GM19025 (cell line): ENCODE measurements around the gene DVL1.
A peak's percentile ranks its signal among the peaks of the same experiment; 100 is the strongest.
"Not testable (repeated sequence)": the region's sequence is repeated elsewhere in the genome, so short reads cannot be mapped to it uniquely, and the experiment has no call there.

Source experiments
- ATAC-seq: cut with Tn5 transposase; IDR thresholded peaks from one replicate; pipeline ENCODE4 v1.9.1; 2021; ENCODE audit warnings: mild to moderate bottlenecking, low read depth, moderate library complexity; ENCODE audit not compliant: unreplicated experiment

DVL1 gene

GRCh38 chr1:1328254-1328653 is 21.0 kb downstream of the DVL1 start:
- no peak for ATAC-seq

DNA sequence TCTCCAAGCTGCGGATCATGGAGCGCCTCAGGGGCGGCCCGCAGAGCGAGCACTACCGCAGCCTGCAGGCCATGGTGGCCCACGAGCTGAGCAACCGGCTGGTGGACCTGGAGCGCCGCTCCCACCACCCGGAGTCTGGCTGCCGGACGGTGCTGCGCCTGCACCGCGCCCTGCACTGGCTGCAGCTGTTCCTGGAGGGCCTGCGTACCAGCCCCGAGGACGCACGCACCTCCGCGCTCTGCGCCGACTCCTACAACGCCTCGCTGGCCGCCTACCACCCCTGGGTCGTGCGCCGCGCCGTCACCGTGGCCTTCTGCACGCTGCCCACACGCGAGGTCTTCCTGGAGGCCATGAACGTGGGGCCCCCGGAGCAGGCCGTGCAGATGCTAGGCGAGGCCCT is 21.9 kb downstream of the DVL1 start:
- ATAC-seq, result no peak

- no peak for ATAC-seq
These were observed 23.1 kb downstream of the DVL1 start for GRCh38 chr1:1326075-1326605.

- no peak for ATAC-seq
These were observed 23.7 kb downstream of the DVL1 start for GRCh38 chr1:1325288-1326074.

- ATAC-seq, result peak; percentile 70
These were observed 24.5 kb downstream of the DVL1 start, which contains the start of the genes CPTP and INTS11 for GRCh38 chr1:1324524-1325287. Gene CPTP (plus strand): TSS chr1:1324802. CDS start chr1:1326911, 2,109 bp downstream. Gene INTS11 (minus strand): TSS chr1:1324660. CDS start chr1:1324608, 52 bp downstream.

DNA sequence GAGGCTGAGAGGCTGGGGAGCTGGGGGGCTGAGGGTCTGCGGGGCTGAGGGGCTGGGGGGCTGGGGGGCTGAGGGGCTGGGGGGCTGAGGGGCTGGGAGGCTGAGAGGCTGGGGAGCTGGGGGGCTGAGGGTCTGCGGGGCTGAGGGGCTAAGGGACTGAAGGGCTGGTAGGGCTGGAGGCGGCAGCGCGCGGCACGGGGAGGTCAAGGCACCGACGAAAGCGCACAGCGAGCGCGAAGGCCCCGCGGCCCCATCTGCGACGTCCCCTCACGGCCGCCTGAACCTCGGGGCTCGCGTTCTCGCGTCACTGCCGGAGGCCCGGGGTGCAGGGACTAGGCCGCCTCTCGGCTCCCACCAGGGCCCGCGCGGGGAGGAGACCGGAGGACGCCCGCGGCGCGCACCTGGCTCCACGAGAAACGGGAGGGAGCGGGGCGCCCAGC is 25.1 kb downstream of the DVL1 start:
- peak; percentile 27 for ATAC-seq

- no peak for ATAC-seq
These were observed 26.3 kb downstream of the DVL1 start for GRCh38 chr1:1322952-1323351.

DNA sequence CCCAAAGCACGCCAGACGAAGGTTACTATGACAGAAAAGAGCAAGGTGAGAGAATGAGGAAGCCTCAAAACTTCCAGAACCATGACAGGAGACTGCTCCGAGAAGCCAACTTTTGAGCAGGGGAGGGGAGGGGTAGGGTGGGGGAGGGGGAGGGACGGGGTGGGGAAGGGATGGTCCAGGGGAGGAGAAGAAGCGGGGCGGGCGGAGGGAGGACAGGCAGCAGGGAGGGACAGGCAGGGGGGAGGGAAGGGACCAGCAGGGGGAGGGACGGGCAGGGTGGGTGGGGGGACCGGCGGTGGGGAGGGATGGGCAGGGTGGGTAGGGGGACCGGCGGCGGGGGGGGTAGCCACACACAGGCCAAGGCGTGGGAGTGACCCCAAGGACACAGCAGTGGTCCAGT is 26.8 kb downstream of the DVL1 start:
- no peak for ATAC-seq

DNA sequence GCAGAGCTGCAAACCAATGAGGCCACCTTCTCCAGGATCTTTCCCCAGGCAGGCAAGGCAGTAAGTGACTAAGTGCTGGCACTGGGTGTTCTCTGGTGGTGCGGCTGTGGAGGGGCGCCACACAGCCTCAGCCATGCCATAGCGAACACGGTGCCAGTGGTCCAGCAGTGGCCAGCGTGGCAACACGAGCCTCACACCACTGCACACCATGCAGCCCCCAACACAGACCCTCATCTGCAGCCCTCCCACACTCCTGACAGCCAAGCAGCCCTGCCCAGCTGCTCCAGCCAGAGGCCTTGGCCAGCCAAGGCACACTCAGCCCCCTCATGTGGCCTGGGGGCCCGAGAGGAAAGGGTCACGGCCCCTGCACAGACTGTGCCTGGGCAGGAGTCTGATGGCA is 27.7 kb downstream of the DVL1 start:
- no peak for ATAC-seq

GRCh38 chr1:1320666-1321448 is 28.4 kb downstream of the DVL1 start:
- ATAC-seq, result no peak

DNA sequence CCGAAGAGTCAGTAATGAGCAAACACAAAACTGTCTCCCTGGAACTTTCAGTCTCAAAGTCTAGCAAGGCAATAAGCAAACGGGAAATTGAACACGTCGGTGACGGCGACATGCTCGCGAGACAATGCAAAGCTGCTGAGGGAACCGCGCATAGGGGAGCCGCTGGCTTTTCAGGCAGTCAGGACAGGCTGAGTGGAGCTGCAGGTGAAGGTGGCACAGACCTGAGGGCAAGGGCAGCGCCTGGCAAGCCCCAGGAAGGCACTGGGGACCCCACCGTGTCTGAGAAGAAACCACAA is 29.6 kb downstream of the DVL1 start:
- no peak for ATAC-seq

- no peak for ATAC-seq
These were observed 30.2 kb downstream of the DVL1 start for GRCh38 chr1:1318777-1319645.

DNA sequence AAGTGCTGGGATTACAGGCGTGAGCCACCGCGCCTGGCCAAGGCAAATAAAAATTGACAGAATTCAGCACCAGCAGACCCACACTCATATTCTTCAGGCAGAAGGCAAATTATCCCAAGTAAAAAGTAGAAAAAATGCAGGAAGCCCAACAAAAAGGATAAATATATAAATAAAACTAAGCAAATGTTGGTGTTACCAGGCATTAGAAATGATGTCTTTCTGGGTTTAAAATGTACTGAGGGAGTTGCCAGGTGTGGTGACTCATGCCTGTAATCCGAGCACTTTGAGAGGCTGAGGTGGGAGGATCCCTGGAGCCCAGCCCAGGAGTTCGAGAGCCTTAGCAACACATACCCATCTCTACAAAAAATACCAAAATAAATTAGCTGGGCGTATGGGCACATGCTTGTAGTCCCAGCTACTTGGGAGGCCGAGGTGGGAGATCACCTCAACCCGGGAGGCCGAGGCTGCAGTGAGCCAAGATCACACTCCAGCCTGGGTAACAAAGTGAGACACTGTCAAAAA is 31.0 kb downstream of the DVL1 start:
- no peak for ATAC-seq

DNA sequence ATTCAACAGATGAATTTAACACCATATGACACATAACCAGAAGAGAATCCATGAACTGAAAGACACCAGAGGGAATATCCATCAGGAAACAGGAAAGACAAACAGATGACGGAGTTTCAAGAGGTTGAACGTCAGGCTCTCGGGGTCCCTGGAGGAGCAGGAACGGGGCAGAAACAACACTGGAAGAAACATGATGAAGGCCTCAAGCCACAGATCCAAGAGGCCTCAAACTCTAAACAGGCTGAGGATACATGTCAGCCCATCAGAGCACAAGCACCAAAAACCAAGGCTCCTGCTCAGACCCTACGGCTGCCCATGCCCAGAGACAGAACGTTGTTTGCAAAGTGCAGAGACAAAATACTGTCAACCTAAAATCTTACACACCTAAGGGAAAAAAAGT is 31.8 kb downstream of the DVL1 start:
- no peak for ATAC-seq

DNA sequence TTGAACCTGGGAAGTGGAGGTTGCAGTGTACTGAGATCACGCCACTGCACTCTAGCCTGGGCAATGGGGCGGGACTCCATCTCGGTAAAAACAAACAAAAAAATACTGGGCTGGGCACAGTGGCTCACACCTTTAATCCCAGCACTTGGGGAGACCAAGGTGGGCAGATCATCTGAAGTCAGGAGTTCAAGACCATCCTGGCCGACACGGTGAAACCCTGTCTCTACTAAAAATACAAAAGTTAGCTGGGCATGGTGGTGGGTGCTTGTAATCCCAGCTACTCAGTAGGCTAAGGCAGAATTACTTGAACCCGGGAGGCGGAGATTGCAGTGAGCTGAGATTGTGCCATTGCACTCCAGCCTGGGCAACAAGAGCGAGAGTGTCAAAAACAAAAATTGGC is 33.0 kb downstream of the DVL1 start:
- ATAC-seq, result not testable (repeated sequence)

- no peak for ATAC-seq
These were observed 33.7 kb downstream of the DVL1 start for GRCh38 chr1:1315435-1315954.

- no peak for ATAC-seq
These were observed 34.4 kb downstream of the DVL1 start for GRCh38 chr1:1314678-1315335.

GRCh38 chr1:1314237-1314586 is 35.0 kb downstream of the DVL1 start:
- no peak for ATAC-seq
